ENCODE results near the gene OSTF1. TPM values are rescaled to one million over a fixed set of nuclear protein-coding genes. Genes with fewer than 3 reads are reported as not detected.

OSTF1 gene
- total and polyA plus RNA-seq, 10 of the 15 experiments (the other 5 are each of a cell fraction or from before 2014, with no cell fraction given) = 36.2 to 82.4 (median 46.9) TPM

GRCh38 chr9:75156858-75157257 lies 68.5 kb downstream of the OSTF1 start:
- BruUV-seq (replicated peaks) = no TSS peak
- Histone ChIP-seq H3K9me3 (replicated peaks; ENCODE audit: control insufficient read depth, insufficient read depth, low read length) (no peaks in the 10 kb centered on the region), H3K4me1 (ENCODE audit: control insufficient read depth, insufficient read depth, low read length) (no peaks in the 10 kb centered on the region), H3K36me3 (ENCODE audit: control insufficient read depth in 2 of 2, insufficient read depth in 2 of 2, low read length in 1 of 2) (peaks cover 0 to 3% of the 10 kb centered on the region in 2 experiments; a peak in 1 of 4 replicates), H4K20me1 (ENCODE audit: control insufficient read depth, insufficient read depth) (no peaks in the 10 kb centered on the region), H3K79me2 (ENCODE audit: control insufficient read depth, insufficient read depth, low read length) (no peaks in the 10 kb centered on the region), H2AFZ (ENCODE audit: control insufficient read depth, low read depth, low read length) (no peak overlapping the region), H3K4me2 (ENCODE audit: control insufficient read depth, insufficient read depth) (no peak overlapping the region), H3K9ac (ENCODE audit: control insufficient read depth, insufficient read depth, low read length) (no peak overlapping the region), H3K27ac (ENCODE audit: control insufficient read depth, insufficient read depth) (no peak overlapping the region), H3K4me3 (no peak overlapping the region), H3K27me3 (replicated peaks in 1 of 2; ENCODE audit: control insufficient read depth in 2 of 2, insufficient read depth in 2 of 2, low read length in 1 of 2) (no peaks in the 10 kb centered on the region)
- DNase-seq (ENCODE audit: low read depth, low spot score) (no peak), ATAC-seq (no peak), FAIRE-seq (no peak)
- CTCF ChIA-PET = no interaction called here
- SMC1A ChIA-PET (ENCODE audit: uncharacterized antibody, unreplicated experiment) = no interaction called here
- intact Hi-C loops (cut with micrococcal nuclease; ENCODE audit: unreplicated experiment) (no loop called here), in situ Hi-C loops (cut with MboI) (no loop called here)
- no peak for TF ChIP-seq NR2F1 (conservative IDR thresholded peaks at IDR 0.05)
- no peak for TF ChIP-seq CEBPZ (IDR thresholded peaks at IDR 0.05; ENCODE audit: low read depth, low read length)
- TF ChIP-seq MEF2A (IDR thresholded peaks at IDR 0.05; ENCODE audit: insufficient read depth, low read depth, low read length) = no peak
- no peak for TF ChIP-seq IRF5 (IDR thresholded peaks at IDR 0.05; ENCODE audit: borderline replicate concordance)
- TF ChIP-seq WRNIP1 (IDR thresholded peaks at IDR 0.05; ENCODE audit: borderline replicate concordance, low read depth, low read length) = no peak
- TF ChIP-seq SREBF2 (IDR thresholded peaks at IDR 0.05; ENCODE audit: low read length) = no peak
- no peak for TF ChIP-seq ZNF207 (IDR thresholded peaks at IDR 0.05; ENCODE audit: borderline replicate concordance)
- TF ChIP-seq CBX5 (IDR thresholded peaks at IDR 0.05; ENCODE audit: low read depth) = no peak
- no peak for TF ChIP-seq EED (IDR thresholded peaks at IDR 0.05; ENCODE audit: low read depth)
- no peak for TF ChIP-seq MEF2B (IDR thresholded peaks at IDR 0.05; ENCODE audit: partially characterized antibody, poor library complexity, severe bottlenecking)
- TF ChIP-seq BACH1 (IDR thresholded peaks at IDR 0.05; ENCODE audit: borderline replicate concordance) = no peak
- TF ChIP-seq ATF2 (IDR thresholded peaks at IDR 0.05; ENCODE audit: low read length) = no peak
- no peak for TF ChIP-seq NFIC (IDR thresholded peaks at IDR 0.05; ENCODE audit: low read depth, low read length)
- no peak for TF ChIP-seq SUZ12 (IDR thresholded peaks at IDR 0.05; ENCODE audit: unreplicated experiment)
- TF ChIP-seq PKNOX1 (IDR thresholded peaks at IDR 0.05) = no peak
- RAD21 ChIA-PET (ENCODE audit: unreplicated experiment) = no interaction called here
- POLR2A ChIA-PET = no interaction called here
- WGBS (ENCODE audit: insufficient coverage, insufficient replicate concordance, low lambda C conversion rate, missing lambda C conversion rate) = 94% methylated on average over 1 of the region's 1 CpG

All from GM12878 (cell line).